ENCODE data around the gene PTPRG.
A peak's percentile ranks its signal among the peaks of the same experiment; 100 is the strongest.

Gene PTPRG

DNA sequence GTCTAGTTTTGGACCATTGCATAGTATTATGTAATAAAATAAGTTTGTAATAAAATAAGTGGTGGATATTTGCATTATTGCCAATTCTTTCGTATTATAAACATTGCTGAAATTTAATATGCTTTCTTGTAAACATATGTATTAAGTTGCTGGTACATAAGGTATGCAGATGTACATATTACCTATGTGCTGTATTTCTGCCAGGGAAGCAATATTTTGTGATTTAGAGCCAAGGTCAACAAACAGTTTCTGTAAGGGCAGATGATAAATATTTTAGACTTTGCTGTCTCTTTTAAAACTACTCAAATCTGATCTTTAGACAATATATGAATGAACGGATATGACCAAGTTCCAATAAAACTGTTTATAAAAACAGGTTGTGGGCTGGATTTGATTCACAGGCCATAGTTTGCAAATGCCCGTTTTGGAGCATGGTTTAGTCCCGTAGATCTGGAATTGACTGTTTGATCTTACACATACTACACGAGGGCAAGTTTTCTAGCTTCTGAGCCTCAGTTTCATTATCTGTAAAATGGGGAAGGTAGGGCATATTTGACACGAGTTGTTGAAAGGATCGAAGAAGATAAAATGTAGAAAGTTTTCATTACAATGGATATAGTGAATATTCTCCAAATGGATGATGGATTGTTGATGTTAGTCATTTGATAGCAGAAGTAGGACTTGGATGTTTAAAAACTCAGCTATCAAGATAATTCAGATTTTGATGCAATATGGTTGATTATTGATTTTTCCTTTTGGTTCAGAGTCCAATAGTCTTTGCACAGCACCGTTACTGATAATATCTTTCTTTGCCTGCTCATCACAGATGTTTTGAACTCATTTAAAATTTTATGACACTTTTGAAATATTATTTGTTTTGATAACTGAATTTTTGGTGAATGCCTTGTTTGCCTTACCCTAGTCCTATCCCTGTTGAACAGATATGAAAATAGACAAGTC is 417.4 kb downstream of the PTPRG start:
- no peak for DNase-seq

DNA sequence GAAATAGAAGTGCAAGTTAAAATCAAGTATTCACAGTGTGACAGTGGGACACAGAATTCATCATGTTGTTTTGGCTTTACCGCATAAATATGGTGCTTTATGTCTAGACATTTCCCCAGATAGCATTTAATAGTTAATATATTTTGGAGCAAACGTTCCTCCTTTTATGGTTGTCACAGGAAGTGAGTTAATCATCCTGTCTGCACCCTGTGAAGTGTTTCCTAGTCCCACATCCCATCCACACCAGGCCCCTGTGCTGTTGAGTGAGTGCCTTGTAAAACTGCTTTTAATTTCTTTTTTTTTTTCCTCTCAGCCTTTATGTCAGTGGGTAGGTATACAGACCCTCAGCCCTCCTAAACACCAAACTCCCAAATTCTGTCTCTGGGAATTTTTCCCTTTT is 418.3 kb downstream of the PTPRG start:
- no peak for DNase-seq

DNA sequence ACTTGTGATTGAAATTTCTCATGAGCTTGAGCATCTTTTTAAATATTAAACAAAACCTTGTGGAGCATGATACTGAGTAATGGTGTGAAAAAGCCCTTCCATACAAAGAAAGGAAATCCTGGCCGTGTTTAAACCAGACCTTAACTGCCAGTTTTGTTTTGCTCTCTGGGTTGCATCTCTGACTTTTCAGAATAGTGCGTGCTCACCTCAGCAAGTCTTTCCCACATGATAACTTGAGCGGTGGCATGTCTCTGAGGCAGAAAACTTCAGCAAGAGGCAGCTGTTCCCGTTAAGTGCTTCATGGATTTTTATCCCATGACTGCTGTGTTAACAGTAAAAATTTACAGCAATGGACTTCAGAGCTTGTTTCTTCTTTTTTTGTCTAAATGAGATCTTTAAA is 418.7 kb downstream of the PTPRG start:
- DNase-seq: no peak

DNA sequence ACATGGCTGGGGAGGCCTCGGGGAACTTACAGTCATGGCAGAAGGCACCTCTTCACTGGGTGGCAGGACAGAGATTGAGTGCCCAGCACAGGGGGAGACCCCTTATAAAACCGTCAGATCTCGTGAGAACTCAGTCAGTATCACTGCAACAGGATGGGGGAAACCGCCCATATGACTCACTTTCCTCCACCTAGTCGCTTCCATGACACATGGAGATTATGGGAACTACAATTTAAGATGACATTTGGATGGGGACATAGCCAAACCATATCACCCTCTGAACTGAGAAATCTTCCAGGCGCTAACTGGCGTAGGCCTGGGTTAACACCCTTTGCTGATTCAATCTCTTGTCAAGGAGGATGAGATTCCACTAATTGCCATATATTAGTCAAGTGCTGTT is 419.7 kb downstream of the PTPRG start:
- no peak for DNase-seq

DNA sequence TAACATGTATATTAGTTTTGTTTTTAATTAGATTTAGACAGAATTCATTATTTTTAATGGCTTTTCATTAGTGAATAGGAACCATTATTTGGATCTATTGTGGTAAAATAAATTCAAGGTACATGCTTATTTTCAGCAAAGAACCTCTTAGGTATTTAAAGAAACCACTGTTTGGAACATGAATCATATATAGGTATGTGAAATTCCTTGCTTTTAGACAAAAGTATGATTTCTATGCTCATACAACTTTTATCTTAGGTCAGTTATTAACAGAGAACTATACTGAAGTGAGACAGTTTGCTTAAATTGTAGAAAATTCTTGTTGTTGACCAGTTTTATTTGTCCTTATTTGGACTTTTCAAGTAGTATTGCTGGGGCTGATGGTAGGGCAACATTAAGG is 422.1 kb downstream of the PTPRG start:
- no peak for DNase-seq

DNA sequence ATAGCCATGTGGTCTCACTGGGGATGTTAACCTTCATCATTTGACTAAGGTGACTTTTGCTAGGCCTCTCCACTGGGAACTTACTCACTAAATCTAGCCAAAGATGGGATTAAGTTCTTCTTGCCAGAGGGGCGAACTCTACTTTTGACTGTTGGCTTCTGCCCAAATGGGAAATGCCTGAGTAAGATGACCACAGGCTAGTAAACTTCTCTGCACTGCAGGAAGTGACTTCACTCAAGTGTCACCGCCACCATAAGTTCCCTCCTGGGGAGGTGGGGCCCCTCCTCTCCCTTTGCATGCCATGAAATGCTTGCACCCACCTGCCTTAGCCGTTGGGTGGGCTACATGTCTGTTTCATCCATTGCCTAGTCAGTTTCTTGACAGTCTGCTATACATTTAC is 423.6 kb downstream of the PTPRG start:
- DNase-seq: peak; percentile 51

DNA sequence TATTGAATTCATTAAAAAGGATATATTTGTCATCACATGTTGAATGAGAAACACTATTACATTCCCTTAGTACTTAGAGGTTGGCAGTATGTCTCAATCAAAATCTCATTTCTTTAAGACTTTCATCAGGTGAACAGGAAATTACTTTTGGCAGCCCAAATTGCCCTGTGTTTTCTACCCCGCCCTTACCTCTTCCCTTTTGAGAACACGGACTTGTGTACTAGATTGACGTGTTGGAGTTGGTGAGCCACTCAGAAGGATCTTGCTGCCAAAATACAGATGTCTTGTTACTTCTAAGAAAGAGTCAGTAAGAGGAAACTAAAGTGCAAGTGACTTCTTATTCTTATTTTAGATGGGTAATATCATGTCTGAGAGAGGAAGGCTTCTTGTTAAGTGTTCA is 425.1 kb downstream of the PTPRG start:
- no peak for DNase-seq

DNA sequence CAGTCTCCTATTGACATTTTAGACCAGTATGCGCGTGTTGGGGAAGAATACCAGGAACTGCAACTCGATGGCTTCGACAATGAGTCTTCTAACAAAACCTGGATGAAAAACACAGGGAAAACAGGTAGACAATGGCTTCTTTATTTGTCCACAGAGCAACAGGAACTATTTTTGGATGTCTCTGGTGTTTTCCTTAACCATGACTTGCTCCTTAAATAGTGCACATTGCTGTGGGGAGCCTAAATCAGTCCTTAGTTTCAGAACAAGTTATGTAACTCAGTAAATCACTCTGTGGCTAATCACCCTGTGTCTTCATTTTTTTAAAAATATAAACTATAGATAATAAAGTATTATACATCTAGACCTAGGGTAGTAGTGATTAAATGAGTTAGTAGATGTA is 428.3 kb downstream of the PTPRG start:
- no peak for DNase-seq

DNA sequence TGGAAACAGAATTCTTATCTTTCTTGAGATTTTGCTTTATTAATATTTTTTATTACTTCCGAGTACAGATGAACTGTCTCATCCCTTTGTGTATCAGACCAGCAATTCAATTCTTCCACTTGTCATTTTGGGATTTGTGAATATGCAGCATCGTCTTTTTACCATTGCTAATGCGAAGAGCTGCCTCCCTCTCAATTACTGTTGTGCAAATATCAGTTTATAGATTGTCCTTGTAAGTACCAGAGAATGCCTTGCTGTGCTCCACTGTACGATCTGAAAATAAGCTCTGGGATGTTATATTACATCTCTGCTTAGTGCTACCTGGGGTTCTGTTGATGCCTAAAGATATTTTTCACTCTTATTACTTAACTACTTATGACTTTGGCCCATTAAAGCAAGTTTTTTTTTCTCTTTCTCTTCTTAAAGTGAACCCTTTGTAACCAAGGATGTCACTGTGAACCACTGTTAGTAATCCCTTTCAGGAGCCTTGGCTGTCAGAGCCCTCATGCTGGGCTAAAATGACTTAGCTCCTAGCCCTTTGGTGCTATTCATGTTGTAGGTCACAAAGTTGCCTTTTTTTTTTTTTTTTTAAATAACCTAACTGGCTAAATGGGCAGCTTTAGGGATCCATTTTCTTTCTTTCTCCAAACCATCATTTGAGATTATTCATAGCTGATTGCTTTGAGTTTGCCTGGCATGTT is 429.1 kb downstream of the PTPRG start:
- DNase-seq: no peak

DNA sequence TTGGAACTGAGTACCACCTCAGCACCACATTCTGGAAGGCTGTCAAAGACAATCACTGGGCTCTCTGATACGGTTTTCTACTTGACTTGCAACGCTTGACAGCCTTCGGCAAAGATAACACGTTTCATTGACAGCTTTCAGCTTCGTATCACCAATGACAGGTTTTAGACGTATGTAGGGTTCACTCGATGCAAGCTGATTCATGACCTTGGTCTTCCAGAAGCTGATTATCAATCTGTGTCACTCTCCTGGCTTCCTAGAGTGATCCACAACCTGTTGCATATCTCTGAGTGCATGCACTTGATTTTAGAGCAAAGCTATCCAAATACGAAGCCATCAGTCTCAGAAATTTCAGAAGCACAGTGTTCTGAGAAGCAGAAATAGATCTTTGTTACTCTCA is 430.3 kb downstream of the PTPRG start:
- no peak for DNase-seq

DNA sequence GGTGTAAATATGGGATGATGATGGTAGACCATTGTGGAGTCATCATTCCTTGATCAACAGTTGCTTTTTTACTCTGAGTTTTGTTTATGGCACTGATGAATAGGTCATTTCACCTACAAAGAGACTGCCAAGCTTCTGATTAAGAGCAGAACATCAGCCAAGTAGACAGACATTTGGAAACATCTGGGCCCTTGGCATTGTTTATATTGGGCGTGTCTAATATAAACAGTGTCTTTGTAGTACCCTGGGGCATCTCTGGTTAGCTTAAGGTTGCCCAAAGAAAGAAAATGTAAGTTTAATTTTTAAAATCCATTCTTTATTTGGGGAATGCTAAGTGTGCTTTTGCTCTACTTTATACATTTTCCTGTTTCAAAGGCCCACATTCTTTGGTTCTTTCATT is 435.0 kb downstream of the PTPRG start:
- no peak for DNase-seq

DNA sequence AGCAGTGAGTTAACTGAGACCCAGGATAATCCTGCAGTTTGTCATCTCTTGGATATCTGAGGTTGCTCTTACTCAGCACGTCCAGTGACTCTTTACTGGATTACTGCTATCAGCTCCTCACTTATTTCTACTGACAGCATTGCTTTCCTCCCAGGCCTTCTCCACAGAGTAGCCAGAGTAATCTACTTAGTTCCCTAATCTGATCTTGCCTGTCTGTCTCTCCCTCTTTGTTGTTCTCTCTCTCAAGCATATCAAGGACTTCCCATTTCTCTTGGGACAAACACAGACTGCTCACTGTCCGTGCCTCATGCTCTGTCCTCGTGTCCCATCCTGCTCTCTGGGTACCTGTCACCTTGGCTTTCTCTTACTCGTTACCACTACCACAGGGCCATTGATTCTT is 435.7 kb downstream of the PTPRG start:
- DNase-seq: no peak

DNA sequence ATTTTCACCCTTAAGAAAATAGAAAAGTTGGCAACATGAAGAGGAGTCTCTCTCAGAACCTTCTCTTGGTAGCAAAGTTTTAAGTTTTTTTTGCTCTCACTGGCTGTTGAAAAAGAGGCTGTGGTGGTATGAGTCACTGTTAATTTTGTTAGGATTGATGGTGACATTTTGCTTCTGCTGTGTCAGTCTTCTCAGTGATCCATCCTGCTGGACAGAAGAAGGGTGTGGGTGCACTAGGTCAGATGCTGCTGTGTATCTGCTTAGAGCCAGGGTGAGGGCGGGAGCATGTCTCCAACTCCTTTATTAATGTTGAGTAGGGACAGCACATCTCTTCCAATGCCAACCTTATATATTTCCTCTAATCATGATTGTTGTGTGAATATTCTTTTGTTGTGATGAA is 442.5 kb downstream of the PTPRG start:
- DNase-seq: no peak

DNA sequence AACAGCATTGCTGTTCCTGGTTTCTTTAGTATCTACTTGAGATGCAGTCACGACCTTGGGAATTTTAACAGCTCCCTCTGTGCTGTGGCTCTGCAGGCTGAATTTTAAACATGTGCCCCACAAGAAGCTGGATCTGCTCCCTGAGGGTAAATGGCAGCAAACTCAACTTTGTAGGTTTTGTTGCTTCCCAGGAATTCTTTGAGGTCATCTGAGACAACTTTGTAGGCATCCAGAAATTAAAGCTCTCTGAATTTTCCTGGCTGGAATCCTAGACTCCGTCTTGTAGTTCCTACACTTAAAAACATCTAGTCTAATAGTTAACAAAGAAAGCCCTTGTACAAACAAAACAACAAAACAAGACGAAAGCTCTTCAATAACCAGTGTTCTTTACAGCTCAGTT is 445.7 kb downstream of the PTPRG start:
- no peak for DNase-seq

DNA sequence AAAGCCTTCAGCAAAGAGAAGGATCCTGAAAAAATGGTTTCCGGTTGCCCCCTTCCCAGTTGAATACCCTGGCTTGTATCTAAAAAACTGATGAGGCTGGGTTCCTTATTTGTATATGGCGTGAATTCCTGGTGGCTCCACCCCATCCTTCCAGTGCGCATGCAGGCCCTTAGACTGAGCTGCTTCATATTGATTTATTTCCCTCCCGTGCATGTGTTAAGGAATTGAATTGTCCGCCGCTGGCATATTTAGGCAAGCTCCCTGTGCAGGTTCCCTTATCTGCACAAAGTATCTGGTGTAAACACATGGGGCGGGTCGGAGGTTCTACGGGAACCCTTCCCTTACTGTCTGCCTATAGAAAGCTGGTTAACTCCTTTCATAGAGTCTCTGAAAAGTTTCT is 449.6 kb downstream of the PTPRG start:
- DNase-seq: no peak

DNA sequence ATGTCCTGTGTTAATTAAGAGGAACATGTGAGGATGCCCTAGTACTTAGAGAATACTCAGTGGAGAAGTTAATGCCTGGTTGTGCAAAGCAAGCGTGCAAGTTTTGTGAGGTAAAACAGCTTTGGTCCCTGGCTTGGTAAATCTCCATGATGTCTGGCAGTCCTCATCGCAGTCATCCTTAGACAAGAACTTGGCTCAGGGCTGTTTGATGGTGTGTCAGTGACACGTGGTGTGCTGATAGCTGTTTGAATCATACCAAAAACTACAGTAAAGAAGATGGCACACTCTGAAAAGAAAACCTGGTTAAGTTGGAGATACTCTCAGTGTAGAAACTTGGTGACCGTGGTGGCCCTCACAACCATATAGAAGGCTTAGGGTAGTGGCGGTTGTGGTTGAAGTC is 450.3 kb downstream of the PTPRG start:
- no peak for DNase-seq

DNA sequence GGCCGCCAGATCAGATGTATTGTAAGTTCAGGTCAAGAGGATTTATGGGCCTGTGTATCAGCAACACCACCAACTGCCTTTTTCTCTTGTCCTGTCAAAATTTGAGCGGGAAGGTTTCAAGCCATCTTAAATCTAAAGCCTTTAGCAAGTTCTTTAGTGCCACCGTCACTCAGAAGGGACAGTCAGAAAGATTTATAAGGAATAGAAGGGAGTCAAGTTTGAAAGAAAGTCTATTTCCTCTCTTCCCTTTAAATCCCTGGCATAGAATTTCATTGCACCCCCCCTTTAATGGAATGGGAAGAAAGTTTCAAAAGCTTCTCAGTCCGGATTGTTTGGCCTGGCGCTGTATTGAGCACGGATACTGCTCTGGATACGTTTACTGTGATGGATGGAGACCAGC is 452.6 kb downstream of the PTPRG start:
- no peak for DNase-seq

DNA sequence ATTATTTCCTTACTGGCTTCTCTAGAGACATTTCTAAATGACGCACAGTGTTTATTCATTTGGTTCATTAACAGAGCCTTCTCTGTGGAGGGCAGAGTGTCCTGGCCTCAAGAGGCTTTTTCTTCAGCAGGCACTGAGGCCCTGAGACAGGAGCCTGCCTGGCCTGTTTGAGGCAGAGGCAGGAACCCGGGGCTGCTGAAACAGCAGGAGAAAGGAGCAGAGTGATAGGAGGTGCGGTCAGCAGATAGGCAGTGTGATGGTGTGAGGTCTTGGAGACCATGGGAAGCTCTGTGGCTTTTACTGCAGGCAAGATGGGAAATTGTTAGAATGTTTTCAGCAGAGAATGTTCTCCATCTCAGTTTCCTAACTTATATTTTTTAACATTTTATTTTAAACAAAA is 453.7 kb downstream of the PTPRG start:
- DNase-seq: no peak

DNA sequence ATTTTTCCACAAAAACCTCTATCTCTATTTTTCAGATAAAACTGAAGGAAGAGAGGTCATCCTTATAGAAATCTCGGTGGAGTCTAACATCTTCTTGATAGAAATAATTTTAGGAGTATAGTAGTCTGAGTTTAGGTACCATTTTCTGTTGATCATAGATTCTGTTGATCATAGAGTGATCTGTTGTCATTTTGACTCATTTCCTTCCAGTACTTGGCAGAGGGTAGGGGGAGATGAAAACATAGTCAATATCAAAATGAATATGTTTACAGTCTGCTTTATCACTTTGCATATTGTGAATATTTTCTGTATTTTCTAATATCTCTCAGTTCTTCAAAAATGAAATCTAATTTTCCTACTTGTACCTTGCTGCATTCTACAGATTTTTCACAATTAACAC is 458.5 kb downstream of the PTPRG start:
- no peak for DNase-seq

DNA sequence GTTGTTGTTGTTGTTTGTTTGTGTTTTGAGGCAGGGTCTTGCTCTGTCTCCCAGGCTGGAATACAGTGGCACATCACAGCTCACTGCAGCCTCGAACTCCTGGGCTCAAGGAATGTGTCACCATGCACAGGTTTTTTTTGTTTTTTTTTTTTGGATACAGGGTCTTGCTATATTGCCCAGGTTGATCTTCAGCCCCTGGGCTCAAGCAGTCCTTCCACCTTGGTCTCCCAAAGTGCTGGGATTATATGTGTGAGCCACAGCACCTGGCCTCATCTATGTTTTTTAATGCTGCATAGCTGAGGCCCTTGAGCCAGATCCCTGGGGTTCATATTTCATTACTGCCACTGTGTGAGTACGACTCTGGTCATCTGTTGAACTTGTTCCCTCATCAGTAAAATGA is 459.3 kb downstream of the PTPRG start:
- DNase-seq: no peak

DNA sequence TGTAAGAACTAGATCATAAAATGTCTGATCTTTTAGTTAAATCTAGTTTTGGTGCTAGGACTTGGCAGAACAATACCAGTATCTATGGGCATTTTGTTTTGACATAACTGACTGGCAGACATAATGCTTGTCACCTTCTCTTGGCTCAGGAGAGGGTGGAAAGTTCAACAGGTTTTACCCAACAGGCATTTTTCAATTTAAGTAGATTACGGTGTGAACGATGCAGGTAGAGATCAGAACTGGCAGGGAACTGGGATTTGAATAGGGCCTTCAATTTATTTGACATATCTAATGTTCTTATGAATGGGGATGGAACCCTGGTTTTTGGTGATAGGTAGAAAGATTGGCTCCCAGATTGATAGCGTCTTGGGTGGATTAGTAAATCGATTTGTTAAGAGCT is 460.9 kb downstream of the PTPRG start:
- DNase-seq: no peak

DNA sequence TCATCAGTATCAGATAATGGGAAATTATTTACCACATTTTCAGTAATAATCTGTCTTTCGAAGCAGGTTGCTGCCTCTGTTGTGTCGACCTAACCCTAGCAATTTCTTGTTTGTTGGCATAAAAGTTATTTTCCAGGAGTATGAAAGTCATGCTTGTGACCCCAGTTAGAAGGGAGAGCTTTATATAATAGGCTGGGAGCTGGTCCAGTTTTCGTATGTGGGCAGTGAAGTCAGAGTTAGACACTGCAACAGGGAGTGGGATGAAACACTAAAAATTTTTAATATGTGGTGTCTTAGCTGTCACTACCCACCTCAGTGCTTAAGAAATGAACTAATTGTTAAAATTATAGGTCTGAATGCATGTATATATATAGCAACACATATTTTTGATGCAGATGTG is 463.5 kb downstream of the PTPRG start:
- no peak for DNase-seq

DNA sequence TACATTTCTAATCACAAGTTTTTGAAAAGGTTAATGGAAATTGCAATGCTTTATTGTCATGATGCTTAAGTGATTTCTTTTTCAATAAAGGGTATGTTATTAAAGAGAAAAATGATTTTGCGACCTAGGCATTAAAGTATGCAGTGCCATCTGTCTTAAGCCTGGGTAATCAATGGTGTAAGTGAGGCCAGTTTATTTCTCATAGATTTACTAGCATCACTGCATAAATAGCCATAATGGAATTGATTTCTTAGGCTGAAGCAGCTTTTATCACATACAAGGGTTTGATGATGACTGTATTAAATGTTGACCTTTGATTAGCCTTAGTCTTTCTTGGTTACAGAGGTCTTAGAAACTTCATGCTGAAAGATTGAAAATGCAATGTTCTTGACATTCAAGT is 464.5 kb downstream of the PTPRG start:
- DNase-seq: no peak

DNA sequence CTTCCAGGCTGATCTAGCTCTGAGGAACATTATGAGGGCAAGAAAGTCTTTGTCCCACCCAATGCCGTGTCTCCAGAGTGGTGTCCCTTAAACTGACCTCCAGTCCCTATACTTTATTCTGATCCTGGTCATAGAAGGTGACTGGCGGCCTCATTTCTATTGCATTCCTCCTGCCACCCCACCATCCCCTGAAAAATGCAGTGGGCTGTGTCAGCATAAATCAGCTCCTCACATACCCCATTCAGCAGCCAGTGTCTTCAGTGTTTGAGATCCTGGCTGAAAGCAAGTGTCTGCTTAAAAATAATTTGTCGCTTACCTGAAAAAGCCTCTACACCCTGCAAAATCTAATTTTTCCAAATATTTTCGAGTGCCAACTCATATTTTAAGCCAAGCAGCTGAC is 465.9 kb downstream of the PTPRG start:
- no peak for DNase-seq

DNA sequence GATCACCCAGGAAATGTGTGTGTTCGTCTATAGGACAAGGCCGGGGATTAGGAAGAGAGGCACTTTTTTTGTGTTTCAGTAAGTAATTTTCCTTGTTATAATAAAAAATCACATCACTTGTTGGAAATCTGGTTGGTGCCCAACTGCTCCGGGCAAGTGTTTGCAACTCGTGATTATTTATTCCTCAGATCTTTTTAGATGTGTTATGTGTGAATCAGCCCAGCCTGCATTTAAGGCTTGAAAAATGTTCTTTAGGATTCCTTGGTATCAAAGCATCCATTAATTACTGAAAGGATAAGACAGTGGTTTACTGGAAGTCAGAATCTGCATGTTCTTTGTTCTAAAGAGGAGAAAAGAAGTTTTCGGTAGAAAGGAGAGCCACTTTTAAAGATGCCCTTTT is 466.4 kb downstream of the PTPRG start:
- DNase-seq: no peak
